HG03064 (cell line): ENCODE results near the gene SYNPO.

Source experiments
- ATAC-seq: cut with Tn5 transposase; IDR thresholded peaks from one replicate; pipeline ENCODE4 v1.9.1; 2021; ENCODE audit warnings: low read depth; ENCODE audit not compliant: unreplicated experiment

Gene SYNPO

GRCh38 chr5:150653762-150654556 is 13.5 kb downstream of the SYNPO start:
- ATAC-seq = no peak

GRCh38 chr5:150655221-150655620 is 14.8 kb downstream of the SYNPO start:
- ATAC-seq = no peak

GRCh38 chr5:150656191-150657132 is 16.0 kb downstream of the SYNPO start:
- peak; percentile 66 for ATAC-seq

- no peak for ATAC-seq
Measured at GRCh38 chr5:150658121-150658520, 17.7 kb downstream of the SYNPO start.

DNA sequence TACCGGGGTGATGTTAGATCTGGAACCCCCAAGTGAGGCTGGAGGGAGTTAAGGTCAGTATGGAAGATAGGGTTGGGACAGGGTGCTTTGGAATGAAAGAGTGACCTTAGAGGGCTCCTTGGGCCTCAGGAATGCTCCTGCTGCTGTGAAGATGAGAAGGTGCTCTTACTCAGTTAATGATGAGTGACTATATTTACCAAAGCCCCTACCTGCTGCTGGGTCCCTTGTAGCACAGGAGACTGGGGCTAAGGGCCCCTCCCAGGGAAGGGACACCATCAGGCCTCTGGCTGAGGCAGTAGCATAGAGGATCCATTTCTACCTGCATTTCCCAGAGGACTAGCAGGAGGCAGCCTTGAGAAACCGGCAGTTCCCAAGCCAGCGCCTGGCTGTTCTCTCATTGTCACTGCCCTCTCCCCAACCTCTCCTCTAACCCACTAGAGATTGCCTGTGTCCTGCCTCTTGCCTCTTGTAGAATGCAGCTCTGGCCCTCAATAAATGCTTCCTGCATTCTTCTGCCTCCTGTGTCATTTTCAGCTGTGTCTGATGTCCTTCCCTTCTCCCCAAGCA is 18.3 kb downstream of the SYNPO start:
- no peak for ATAC-seq

- no peak for ATAC-seq
Measured at GRCh38 chr5:150659360-150660107, 19.1 kb downstream of the SYNPO start.

DNA sequence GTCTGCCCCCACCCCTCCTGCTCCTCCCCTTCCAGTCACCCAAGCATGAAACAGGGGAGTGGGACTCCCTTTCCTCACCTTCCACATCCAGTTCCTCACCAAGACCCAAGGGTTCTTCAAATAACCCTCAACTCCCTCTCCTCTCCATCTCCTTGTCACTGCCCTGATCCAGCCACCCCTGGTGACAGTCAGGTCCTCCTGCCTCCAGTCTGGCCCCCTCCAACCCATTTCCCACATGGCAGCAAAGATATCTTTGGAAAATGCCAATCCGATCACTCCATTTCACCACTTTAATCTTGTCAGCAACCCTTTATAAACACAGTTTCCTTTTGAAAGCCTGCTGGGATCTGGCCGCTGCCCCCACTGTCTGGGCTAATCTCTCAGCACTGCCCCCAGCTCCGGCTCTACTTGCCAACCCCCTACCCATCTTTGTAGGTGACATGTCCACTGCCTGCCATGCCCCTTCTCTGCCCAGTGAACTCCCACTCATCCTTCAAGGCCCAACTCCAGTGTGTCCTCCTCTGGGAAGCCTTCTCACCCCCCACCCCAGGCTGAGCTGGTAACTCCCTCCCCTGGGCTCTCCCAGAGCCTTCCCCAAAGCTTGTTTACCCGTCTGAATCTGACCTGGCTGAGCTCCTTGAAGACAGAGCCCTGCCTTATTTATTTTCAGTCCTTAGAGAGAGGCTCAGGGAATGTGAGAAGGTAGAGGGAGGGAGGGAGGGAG is 19.8 kb downstream of the SYNPO start:
- no peak for ATAC-seq

GRCh38 chr5:150661086-150661485 is 20.6 kb downstream of the SYNPO start, which contains the start of gene MYOZ3:
TSS of gene MYOZ3 (plus strand) at chr5:150661251. CDS start at chr5:150662942, 1,691 bp downstream.
- ATAC-seq = no peak

DNA sequence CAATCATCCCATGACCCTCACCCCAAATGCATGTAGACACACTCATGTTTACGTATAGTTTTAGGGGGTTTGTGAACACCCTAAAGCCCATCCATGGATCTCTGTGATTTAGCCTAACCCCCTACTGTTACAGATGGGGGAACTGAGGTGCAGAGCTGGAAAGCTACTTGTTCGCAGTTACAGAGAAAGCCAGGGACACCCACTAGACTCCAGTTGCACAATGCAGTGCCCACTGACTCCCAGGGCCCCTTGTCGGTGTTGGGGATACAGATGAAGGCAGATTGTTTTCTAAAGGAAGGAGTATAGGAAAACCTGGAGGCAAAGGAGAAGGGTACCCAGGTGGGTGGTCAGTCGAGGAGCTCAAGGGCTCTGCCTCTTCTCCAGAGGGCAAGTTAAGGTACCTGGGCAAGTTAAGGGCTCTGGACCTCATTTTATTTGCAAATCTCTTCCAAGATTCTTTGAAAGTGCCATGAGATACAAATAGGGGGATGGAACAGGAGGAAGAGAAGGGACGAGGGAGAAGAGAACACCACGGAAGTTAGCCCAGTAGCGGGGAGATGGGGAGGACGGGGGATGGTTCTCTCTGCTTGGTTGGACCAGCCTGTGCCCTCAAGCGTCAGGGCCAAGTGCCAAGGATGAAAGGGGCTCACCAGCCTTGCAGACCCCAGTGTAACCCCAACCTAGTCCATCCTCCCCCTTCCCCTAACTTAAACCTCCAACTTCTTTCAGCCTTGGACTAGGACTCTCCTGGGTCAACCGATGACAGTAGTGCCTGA is 21.5 kb downstream of the SYNPO start:
- no peak for ATAC-seq

GRCh38 chr5:150662731-150663516 is 22.5 kb downstream of the SYNPO start:
- no peak for ATAC-seq

- ATAC-seq = no peak
Measured at GRCh38 chr5:150663936-150664335, 23.5 kb downstream of the SYNPO start.

DNA sequence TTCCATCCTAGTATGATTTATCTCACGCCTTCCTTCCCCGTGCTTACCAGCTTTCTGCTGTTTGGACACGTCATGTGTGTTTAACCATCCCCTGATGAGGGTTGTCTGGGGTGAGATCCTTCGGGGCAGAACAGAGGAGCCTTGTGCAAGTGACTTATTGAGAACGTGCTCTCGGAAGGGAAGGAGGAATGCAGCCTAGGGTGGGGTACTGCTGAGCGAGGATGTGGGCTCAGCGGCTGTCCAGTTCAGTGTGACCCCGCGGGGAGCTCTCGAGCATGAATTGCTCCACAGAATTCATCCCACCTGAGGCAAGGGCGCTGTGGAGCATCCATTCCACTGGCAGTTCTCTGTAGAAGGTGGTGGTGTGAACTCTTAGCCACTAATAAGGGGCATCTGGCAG is 24.6 kb downstream of the SYNPO start:
- no peak for ATAC-seq

GRCh38 chr5:150670275-150670947 is 30.0 kb downstream of the SYNPO start:
- no peak for ATAC-seq

DNA sequence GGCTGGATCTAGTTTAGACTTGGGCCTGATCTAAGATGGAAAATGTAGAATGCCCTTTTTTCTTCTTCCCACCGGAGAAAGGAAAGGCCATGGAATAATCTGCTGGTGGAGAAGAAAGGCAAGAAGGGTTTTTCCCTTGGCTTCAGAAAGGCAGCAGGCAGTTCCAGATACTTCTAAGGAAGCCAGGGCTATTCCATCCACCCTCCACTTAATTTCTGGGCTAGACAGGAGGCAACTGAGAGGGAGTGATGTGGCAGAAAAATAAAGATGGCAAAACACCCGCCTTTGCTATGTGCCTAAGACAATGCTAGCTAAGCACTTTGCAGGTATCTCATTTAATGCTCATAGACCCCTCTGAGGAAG is 30.5 kb downstream of the SYNPO start:
- no peak for ATAC-seq

DNA sequence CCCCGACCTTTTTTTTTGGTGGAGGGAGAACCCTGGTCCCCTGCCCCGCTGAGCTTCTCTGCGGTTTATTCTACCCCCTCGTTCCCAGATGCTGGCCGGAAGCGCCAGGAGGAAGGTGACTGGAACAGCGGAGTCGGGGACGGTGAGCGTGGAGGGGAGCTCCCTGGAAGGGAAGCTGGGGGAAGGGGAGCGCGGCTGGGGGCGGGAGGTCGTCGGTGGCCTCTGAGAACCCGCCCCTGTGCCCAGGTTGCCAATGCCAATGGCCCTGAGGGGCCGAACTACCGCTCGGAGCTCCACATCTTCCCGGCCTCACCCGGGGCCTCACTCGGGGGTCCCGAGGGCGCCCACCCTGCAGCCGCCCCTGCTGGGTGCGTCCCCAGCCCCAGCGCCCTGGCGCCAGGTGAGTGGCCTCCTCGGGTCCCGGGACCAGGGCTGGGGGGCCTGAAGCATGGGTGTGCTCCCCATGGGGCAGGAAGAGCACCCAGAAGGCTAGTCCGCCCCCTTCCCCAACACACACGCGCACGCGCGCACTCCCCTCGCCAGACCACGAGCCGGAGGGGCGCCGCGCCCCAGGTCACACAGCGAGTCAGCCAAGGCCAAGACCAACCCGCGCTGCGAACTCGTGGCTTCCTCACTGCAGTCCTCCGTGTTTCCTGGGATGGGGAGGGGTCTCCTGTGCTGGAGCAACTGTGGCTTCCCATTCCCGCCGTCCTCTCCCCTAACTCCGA is 31.2 kb downstream of the SYNPO start:
- no peak for ATAC-seq

DNA sequence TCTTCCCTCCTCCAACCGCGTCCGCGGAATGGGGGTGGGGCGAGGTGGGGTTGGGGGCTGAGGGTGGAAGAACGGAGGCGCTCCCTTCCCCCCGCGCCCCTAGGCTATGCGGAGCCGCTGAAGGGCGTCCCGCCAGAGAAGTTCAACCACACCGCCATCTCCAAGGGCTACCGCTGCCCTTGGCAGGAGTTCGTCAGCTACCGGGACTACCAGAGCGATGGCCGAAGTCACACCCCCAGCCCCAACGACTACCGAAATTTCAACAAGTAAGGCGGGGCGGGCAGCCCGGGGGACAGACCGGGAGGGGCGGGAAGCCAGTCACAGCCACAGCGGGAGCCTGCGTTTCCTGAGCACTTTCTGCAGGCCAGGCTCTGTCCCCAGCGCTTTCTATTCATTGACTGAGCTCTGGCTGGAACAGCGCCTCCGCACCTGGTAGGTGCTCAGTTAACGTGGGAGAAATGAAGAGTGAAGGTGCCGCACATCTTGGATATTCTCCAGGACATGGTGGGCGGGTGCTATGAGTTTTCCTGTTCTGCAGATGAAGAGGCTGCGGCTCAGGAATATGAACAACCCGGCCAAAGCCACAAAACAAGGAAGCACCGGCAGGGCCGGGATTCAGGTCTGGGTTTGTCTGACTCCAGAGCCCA is 31.9 kb downstream of the SYNPO start:
- ATAC-seq = no peak

DNA sequence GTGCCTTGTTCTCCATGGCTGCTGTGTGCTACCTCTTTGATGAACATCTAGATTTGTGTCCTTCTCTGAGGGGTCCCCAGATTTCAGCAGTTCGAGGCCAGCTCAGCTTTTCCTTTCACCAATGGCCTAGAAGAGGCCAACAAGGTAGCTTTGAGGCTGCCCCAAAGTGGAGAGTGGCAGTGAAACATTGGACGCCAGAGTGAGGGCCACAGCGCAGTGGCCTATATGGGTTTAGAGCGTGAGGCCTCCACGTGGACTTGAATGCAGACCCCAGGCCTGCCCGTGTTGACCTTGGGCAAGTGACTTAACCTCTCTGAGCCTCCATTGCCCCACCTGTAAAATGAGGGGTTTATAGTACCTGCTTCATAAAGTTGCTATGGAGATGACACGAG is 32.4 kb downstream of the SYNPO start:
- no peak for ATAC-seq
